OCI-LY1 (cell line): ENCODE data around the gene HAUS2.
"Not testable (repeated sequence)": the region's sequence is repeated elsewhere in the genome, so short reads cannot be mapped to it uniquely, and the experiment has no call there.

Source experiments
- H2AFZ ChIP-seq: fragments of 200-600 bp; sonication (generic), shearing (Covaris generic); 2 replicates; pipeline ENCODE4 v1.6.0; 2014; ENCODE audit warnings: antibody characterized with exemption, mild to moderate bottlenecking, low read length
- H3F3A ChIP-seq: fragments of 200-600 bp; sonication (generic), shearing (Covaris generic); 2 replicates; pipeline ENCODE4 v1.6.0; 2014; ENCODE audit warnings: mild to moderate bottlenecking, antibody characterized with exemption, low read length, moderate library complexity; ENCODE audit not compliant: insufficient read depth
- H3K27ac ChIP-seq: fragments of 200-600 bp; sonication (generic); 2 replicates; pipeline ENCODE4 v1.5.1; 2014; ENCODE audit warnings: low read length, mixed run types, mild to moderate bottlenecking, low read depth; ENCODE audit not compliant: poor library complexity, severe bottlenecking
- H3K27me3 ChIP-seq: fragments of 200-600 bp; sonication (generic); 2 replicates; pipeline ENCODE4 v1.6.0; 2014; ENCODE audit warnings: antibody characterized with exemption, mild to moderate bottlenecking, low read length, moderate library complexity; ENCODE audit not compliant: insufficient read depth
- H3K36me3 ChIP-seq: fragments of 200-600 bp; sonication (generic); 2 replicates; pipeline ENCODE4 v1.6.1; 2014; ENCODE audit warnings: mild to moderate bottlenecking, antibody characterized with exemption, low read length, moderate library complexity, mixed read lengths; ENCODE audit not compliant: insufficient read depth
- H3K4me1 ChIP-seq: fragments of 200-600 bp; sonication (generic); 2 replicates; pipeline ENCODE4 v1.5.1; 2014; ENCODE audit warnings: mild to moderate bottlenecking, low read length, moderate library complexity; ENCODE audit not compliant: insufficient read depth, severe bottlenecking
- H3K4me2 ChIP-seq: fragments of 200-600 bp; sonication (generic), shearing (Covaris generic); 2 replicates; pipeline ENCODE4 v1.6.1; 2014; ENCODE audit warnings: low read length
- H3K4me3 ChIP-seq: fragments of 200-600 bp; sonication (generic); 2 replicates; pipeline ENCODE4 v1.5.1; 2014; ENCODE audit warnings: low read length, low read depth, mild to moderate bottlenecking, mixed read lengths; ENCODE audit not compliant: poor library complexity, severe bottlenecking
- H3K79me2 ChIP-seq: fragments of 200-600 bp; shearing (Covaris generic); 2 replicates; pipeline ENCODE4 v1.6.1; 2016; ENCODE audit warnings: mixed run types, low read length, mixed read lengths; ENCODE audit not compliant: insufficient read depth
- H3K9ac ChIP-seq: fragments of 200-600 bp; sonication (generic), shearing (Covaris generic); 2 replicates; pipeline ENCODE4 v1.6.1; 2014; ENCODE audit warnings: mild to moderate bottlenecking, low read length, mixed read lengths
- H3K9me2 ChIP-seq: fragments of 200-600 bp; sonication (generic), shearing (Covaris generic); 2 replicates; pipeline ENCODE4 v1.6.1; 2014; ENCODE audit warnings: low read depth, mild to moderate bottlenecking, low read length, mixed read lengths
- H3K9me3 ChIP-seq: fragments of 200-600 bp; shearing (Covaris generic); 2 replicates; pipeline ENCODE4 v1.6.1; 2014; ENCODE audit warnings: low read length, mixed read lengths
- H4K20me1 ChIP-seq: fragments of 200-600 bp; sonication (generic), shearing (Covaris generic); 2 replicates; pipeline ENCODE4 v1.6.0; 2016; ENCODE audit warnings: mild to moderate bottlenecking, low read length; ENCODE audit not compliant: insufficient read depth
- CTCF ChIP-seq: fragments of 200-600 bp; sonication (generic), shearing (Covaris generic); IDR thresholded peaks from 2 replicates; pipeline ENCODE4 v1.5.1; 2017; ENCODE audit warnings: mild to moderate bottlenecking, antibody characterized with exemption, low read length, moderate library complexity, mixed read lengths
- EZH2 ChIP-seq: fragments of 200-600 bp; sonication (generic), shearing (Covaris generic); IDR thresholded peaks from 2 replicates; pipeline ENCODE4 v1.8.0; 2017; ENCODE audit warnings: borderline replicate concordance, mixed run types, mild to moderate bottlenecking, antibody characterized with exemption, low read length, moderate library complexity, mixed read lengths

The HAUS2 gene

GRCh38 chr15:42593143-42593542 lies 44.5 kb downstream of the HAUS2 start:
- Histone ChIP-seq H4K20me1 (no peaks in the 10 kb centered on the region), H3K4me1 (peaks cover 23% of the 10 kb centered on the region), H3K36me3 (peaks cover 11% of the 10 kb centered on the region; the same call in 1 of the 2 replicates), H3K9ac (no peak overlapping the region), H3K27me3 (no peaks in the 10 kb centered on the region), H3K27ac (peak overlapping the region; percentile 8), H2AFZ (no peak overlapping the region), H3K79me2 (no peaks in the 10 kb centered on the region), H3K9me2 (no peaks in the 10 kb centered on the region), H3K4me2 (no peak overlapping the region), H3F3A (no peaks in the 10 kb centered on the region), H3K4me3 (no peak overlapping the region), H3K9me3 (no peaks in the 10 kb centered on the region)
- TF ChIP-seq CTCF (no peak), EZH2 (no peak)

GRCh38 chr15:42594095-42594494 lies 45.5 kb downstream of the HAUS2 start:
- Histone ChIP-seq H3K4me2 (no peak overlapping the region), H3K27ac (no peak overlapping the region), H3K4me1 (peaks cover 23% of the 10 kb centered on the region), H3K27me3 (no peaks in the 10 kb centered on the region), H3K4me3 (no peak overlapping the region), H3K9ac (no peak overlapping the region), H2AFZ (no peak overlapping the region), H3K79me2 (no peaks in the 10 kb centered on the region), H3K9me3 (no peaks in the 10 kb centered on the region), H3K9me2 (no peaks in the 10 kb centered on the region), H4K20me1 (no peaks in the 10 kb centered on the region), H3F3A (no peaks in the 10 kb centered on the region), H3K36me3 (peaks cover 11% of the 10 kb centered on the region)
- no peak for TF ChIP-seq CTCF
- no peak for TF ChIP-seq EZH2

GRCh38 chr15:42595626-42596240 lies 47.1 kb downstream of the HAUS2 start:
- Histone ChIP-seq H3K4me3 (peak overlapping the region; percentile 20), H3K9ac (peak overlapping the region; percentile 50), H2AFZ (no peak overlapping the region), H3K79me2 (no peaks in the 10 kb centered on the region), H3K4me2 (peak overlapping the region; percentile 56), H3K27ac (peak overlapping the region; percentile 77), H3K9me2 (no peaks in the 10 kb centered on the region), H3K9me3 (0 out of 2 replicates have a peak, but pooled peaks cover 3% of the 10 kb centered on the region), H3K4me1 (peaks cover 23% of the 10 kb centered on the region), H3F3A (no peaks in the 10 kb centered on the region), H4K20me1 (no peaks in the 10 kb centered on the region), H3K27me3 (no peaks in the 10 kb centered on the region), H3K36me3 (peaks cover 16% of the 10 kb centered on the region)
- no peak for TF ChIP-seq EZH2

- not testable (repeated sequence) for H3K27me3 ChIP-seq, H3K4me3 ChIP-seq, H3K9me2 ChIP-seq, H2AFZ ChIP-seq, H3K4me2 ChIP-seq, H3F3A ChIP-seq, H3K79me2 ChIP-seq, H3K9ac ChIP-seq, H3K9me3 ChIP-seq, H4K20me1 ChIP-seq
- H3K27ac ChIP-seq: peak overlapping the region; percentile 98
- peaks cover 55% of the 10 kb centered on the region for H3K4me1 ChIP-seq
- peaks cover 26% of the 10 kb centered on the region for H3K36me3 ChIP-seq
These were observed 52.7 kb downstream of the HAUS2 start for GRCh38 chr15:42601316-42601715.
